ENCODE results near the gene HUS1.
"Not testable (repeated sequence)": the region's sequence is repeated elsewhere in the genome, so short reads cannot be mapped to it uniquely, and the experiment has no call there.

HUS1 gene

GRCh38 chr7:47979145-47979831 is at the start of gene HUS1:
Gene HUS1 (minus strand): TSS chr7:47979615. CDS start chr7:47979519, 96 bp downstream.
- peak; percentile 90 for FAIRE-seq
- peak; percentile 75 for DNase-seq (ENCODE audit: insufficient read length, low spot score)

- DNase-seq (ENCODE audit: insufficient read length, low spot score) (no peak), FAIRE-seq (no peak)
Measured at GRCh38 chr7:48028938-48029337, 49.5 kb upstream of the HUS1 start, which contains the start of gene SUN3. Gene SUN3 (minus strand): TSS chr7:48029107. CDS start chr7:48028938, 169 bp downstream.

- DNase-seq (ENCODE audit: insufficient read length, low spot score), result no peak
- no peak for FAIRE-seq
Measured at GRCh38 chr7:48025624-48026023, 46.2 kb upstream of the HUS1 start.

DNA sequence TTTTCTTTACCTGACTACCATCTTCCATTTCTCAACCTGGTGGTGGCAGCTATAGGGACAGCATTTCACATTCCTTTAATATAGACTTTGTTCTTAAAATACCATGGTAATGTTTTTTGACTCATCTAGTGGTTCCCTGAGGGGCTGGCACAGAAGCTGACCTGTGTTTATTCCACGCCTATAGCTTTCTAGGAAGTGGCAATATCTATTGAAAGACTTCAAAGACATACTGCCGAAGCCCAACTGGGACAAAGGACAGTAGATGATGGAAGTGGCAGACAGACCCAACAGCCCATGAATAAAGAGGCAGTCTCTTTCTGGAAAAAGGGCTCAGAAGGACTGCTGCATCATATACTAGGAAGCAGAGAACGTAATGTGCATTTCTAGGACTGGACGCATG is 38.3 kb upstream of the HUS1 start:
- FAIRE-seq (no peak), DNase-seq (ENCODE audit: insufficient read length, low spot score) (no peak)

GRCh38 chr7:48016641-48017040 is 37.2 kb upstream of the HUS1 start:
- no peak for DNase-seq (ENCODE audit: insufficient read length, low spot score)
- FAIRE-seq, result no peak

DNA sequence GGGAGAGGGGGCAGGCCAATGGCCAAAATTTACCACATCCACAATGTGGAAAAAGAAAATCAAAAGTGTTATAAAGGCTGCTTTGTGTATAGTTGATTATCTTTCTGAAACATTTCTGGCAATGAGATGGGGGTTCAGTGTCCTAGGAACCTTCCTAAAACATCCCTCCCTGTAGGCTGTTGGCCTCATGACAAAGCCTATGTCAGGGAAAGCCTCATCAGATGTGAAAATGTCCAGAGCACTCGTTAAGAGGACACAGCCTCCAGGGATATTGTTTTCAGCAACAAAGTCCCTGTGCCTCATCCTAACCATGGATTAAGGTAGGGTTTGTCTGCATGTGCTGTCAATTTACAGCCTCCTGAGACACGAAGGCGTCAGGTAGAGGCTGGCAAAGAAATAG is 32.5 kb upstream of the HUS1 start:
- FAIRE-seq (peak; percentile 63), DNase-seq (ENCODE audit: insufficient read length, low spot score) (no peak)

DNA sequence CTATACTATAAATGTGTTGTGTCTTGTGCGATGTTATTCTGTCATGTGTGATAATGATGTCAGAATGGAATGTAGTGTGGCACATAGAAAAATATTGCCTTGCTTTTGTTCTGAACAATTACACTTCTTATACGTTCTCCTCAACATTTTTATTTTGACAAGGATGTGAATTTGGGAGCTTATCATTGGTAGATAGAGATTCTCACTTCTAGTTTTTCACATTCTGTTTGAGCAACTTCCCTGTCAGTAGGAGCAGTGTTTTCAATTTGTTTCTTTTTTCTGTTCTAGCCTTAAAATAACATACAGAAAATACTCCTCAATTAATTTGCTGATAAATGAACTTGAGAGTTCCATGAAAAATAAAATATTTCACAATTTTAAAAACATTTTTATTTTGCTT is 31.9 kb upstream of the HUS1 start:
- DNase-seq (ENCODE audit: insufficient read length, low spot score), result no peak
- FAIRE-seq, result no peak

- no peak for FAIRE-seq
- no peak for DNase-seq (ENCODE audit: insufficient read length, low spot score)
Measured at GRCh38 chr7:48009954-48010353, 30.5 kb upstream of the HUS1 start.

GRCh38 chr7:48009257-48009656 is 29.8 kb upstream of the HUS1 start:
- FAIRE-seq (no peak), DNase-seq (ENCODE audit: insufficient read length, low spot score) (no peak)

- FAIRE-seq (no peak), DNase-seq (ENCODE audit: insufficient read length, low spot score) (no peak)
Measured at GRCh38 chr7:48006866-48007265, 27.5 kb upstream of the HUS1 start.

- FAIRE-seq (peak; percentile 52), DNase-seq (ENCODE audit: insufficient read length, low spot score) (no peak)
Measured at GRCh38 chr7:48004638-48005037, 25.2 kb upstream of the HUS1 start.

DNA sequence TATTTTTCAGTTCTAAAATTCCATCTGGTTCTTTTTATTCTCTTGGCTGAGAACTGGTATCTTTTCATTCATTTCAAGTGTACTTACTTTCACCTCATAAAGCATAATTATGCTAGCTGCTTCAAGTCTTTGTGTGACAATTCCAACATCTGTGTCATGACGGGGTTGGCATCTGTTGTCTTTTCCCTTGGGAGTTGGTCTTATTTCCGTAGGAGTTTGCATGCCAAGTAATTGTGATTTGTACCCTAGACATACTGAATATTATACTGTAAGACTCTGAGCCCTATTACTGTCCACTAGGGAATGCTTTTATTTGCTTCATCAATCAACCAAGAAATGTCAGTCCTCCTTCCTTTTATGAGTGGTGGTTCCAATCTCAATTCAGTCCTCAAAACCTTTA is 24.6 kb upstream of the HUS1 start:
- DNase-seq (ENCODE audit: insufficient read length, low spot score), result no peak
- FAIRE-seq, result no peak

DNA sequence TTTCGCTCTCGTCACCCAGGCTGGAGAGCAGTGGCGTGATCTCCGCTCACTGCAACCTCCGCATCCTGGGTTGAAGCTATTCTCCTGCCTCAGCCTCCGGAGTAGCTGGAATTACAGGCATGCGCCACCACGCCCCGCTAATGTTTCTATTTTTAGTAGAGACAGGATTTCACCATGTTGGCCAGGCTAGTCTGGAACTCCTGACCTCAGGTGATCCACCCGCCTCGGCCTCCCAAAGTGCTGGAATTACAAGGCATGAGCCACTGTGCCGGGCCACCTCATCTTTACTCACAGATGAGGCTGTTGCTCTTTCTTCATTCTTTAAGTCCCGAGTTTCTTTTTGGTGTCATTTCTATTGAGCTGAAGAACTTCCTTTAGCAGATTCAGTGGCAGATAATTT is 20.7 kb upstream of the HUS1 start:
- not testable (repeated sequence) for FAIRE-seq; DNase-seq (ENCODE audit: insufficient read length, low spot score)

GRCh38 chr7:47999413-47999812 is 20.0 kb upstream of the HUS1 start:
- DNase-seq (ENCODE audit: insufficient read length, low spot score) (no peak), FAIRE-seq (no peak)

DNA sequence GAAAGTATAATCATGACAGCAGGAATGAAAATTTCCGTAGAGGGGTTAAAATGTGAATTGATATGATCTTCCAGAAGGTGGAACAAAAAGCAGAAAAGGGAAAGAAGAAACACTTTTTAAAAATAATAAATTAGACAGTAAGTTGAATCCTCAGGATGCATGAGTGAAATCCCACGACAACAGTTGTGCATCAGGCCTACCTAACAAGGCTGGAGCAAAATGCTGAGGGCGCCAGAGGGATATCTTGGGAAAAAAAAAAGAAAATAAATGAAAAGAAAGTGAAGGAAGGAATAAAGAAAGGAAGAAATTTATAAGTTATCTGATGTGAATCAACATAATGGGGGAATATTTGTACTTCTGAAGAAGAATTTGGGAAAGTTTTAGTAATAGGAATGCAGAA is 13.0 kb upstream of the HUS1 start:
- DNase-seq (ENCODE audit: insufficient read length, low spot score) (no peak), FAIRE-seq (no peak)

DNA sequence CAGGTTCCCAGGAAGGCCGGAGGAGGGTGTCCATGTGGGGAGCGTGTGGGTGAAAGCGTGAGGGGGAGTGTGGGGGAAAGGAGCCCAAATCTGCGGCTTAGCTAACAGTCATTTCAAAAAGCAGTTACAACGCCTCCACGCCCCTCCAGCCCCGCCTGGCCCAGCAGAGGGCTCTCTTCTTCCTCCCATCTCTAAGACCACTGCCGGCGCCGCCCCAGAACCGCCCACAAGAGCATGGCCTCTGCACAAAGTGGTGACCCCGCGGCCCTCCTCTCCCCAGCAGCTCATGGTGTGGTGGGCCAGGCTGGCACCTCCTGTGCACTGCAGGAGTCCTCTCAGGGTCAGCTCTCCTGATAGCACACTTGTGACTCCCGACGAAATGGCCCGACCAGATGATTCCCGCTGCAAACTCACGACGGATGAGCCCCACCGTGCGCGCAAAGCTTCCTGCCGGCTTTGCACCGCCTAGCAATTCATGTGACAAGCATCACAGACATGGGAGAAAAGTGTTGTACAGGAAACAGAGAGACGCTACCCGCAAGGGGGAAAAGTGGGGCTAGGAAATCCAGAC is 12.4 kb upstream of the HUS1 start:
- DNase-seq (ENCODE audit: insufficient read length, low spot score) (peak; percentile 68), FAIRE-seq (peak; percentile 93)

DNA sequence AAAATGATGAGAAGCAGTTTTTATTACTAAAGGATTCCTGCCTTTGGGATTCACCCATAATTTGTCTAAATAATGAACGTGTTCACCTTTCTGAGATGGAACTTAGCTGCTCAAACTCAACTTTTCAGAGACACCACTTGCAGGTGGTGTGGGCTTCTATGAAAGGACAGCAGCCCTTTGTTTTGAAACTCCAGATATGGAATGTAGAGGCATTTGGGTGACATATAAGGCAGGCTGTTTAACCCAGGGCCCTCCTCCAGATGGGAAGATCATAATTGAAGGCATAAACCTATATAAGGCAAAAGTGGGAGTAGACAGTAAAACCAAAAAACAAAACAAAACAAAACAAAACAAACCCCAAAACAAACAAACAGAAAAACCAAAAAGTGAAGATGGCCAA is 11.9 kb upstream of the HUS1 start:
- FAIRE-seq, result no peak
- no peak for DNase-seq (ENCODE audit: insufficient read length, low spot score)

- no peak for FAIRE-seq
- DNase-seq (ENCODE audit: insufficient read length, low spot score), result no peak
Measured at GRCh38 chr7:47990592-47990991, 11.2 kb upstream of the HUS1 start.

- not testable (repeated sequence) for FAIRE-seq; DNase-seq (ENCODE audit: insufficient read length, low spot score)
Measured at GRCh38 chr7:47989607-47990400, 10.4 kb upstream of the HUS1 start.

DNA sequence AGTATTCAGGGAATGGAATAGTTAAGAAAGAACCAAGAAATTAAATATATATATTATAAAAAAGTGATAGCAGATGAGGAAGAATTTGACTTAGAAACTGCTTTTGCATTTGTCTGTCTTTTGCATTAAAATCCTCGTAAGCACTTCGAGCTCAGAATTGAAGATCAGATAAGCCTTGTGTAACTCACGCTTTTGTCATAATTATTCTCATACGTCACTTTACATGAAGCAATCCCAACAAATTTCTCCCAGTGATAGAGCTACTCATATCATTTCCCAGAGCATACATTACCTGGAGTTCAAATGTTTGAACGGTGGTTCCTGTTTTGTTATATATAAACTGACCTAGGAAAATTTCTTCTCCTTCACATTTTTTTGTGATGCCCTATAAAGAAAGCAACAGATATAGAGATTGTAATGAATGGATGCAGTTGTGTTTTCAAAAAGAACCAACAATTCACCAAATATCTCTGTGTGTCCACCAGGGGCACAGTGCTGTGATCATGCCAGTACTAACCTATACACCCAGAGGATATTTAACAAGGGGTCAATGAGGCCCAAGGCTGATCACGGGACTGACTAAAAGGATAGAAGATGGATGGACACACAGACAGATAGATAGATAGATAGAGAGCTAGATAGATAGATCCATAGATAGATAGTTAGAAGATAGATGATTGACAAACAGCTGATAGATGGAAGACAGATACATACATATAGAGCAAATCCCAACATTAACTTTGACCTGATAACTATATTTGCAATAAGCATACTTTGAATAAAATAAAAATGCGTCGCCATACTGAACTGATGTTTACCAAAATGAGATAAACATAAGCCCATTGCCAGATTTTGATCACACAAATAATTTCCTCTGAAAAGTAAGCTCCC is 9.3 kb upstream of the HUS1 start:
- no peak for DNase-seq (ENCODE audit: insufficient read length, low spot score)
- FAIRE-seq, result peak; percentile 28

DNA sequence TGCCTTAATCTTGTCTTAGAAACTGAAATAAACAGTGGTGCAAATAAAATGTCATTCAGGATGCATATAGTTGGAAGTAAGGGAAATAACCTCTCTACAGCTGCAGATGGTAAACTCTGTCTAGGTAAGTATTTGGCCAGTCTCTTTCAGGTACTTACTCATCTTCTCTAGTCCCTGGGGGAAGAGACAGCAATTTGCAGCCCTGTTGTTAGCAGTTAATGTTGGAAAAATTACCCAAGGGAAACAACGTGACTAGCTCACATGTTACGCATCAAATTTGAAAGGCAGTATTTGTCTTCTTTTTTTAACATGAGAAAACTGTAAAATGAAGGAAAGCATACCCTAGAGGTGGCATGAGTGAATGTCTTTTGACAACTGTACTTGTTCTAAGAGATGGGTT is 3.2 kb upstream of the HUS1 start:
- FAIRE-seq (no peak), DNase-seq (ENCODE audit: insufficient read length, low spot score) (no peak)

All from GM19239 (cell line).